HG03280 (cell line): ENCODE measurements around the gene PTS.
"Not testable (repeated sequence)": the region's sequence is repeated elsewhere in the genome, so short reads cannot be mapped to it uniquely, and the experiment has no call there.

ENCODE experiments used
- ATAC-seq: cut with Tn5 transposase; IDR thresholded peaks from one replicate; pipeline ENCODE4 v1.9.1; 2021; ENCODE audit warnings: mild to moderate bottlenecking, moderate library complexity; ENCODE audit not compliant: unreplicated experiment

Gene PTS

DNA sequence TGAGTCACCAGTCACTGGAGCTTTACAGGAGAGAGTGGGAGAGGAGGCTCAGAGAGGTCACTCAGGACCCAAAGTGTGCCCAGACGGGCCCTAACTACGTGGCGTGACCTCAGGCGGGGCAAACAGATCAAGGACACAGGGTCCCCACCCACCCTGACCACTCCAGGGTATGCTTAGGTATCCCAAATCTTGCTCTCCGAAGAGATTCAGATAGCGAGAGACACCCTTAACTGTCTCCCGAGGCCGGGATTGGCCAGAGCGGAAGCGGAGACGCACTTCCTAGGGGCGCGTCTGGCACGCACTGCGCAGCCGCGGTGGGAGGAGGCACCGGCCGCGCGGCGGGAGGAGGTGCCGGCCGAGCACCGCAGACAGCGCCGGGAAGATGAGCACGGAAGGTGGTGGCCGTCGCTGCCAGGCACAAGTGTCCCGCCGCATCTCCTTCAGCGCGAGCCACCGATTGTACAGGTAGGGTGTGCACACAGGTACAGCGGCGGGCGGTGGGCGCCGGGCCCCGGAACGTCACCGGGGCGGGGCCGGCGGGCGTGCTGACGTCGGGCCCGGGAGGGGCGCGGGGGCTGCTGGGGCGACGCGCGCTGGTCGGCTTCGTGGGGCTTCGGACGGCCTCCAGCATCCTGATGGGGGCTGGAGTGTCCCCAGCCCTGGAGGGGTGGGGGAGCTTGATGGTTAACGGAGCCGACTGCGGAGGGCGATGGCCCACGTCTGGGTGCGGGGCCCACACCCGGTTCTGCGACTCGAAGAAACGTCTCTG lies at the start of gene PTS:
Gene PTS, plus strand, starts transcription at position 367 of the 769 bp plus-strand sequence. Its CDS starts 16 bp downstream, at position 383.
- peak; percentile 98 for ATAC-seq

DNA sequence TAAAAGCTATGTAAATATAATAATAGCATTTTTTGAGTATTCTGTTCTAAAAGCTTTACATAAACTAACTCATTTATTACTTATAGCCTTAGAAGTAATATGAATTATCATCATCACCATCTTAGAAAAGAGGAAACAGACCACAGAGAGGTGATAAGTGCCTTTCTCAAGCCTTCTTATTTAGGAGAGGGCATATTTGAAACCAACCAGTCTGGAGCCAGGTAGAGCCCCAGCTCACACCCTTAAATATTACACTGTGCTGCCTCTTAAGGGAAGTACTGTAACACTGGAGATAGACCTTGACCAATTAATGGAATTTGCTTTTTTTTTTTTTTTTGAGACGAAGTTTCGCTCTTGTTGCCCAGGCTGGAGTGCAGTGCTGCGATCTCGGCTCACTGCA lies 48.6 kb upstream of the PTS start:
- no peak for ATAC-seq

DNA sequence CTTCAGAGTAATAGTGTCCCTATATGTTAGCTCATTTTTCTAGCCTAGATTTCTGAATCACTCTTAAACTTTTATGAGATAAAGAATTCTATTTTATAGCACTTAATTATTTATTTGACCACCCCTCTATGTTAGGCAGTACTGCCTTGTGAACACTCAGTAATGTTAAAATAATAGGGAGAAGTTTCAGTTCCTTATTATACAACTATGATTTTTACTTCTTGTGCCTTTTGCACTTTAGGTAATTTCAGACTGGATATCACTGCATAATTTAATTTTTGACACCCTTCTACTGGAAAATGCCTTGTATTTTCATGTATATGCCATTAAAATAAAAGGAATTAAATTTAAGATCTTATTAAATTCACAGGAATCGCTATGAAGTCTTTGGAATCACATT lies 47.8 kb upstream of the PTS start:
- no peak for ATAC-seq

DNA sequence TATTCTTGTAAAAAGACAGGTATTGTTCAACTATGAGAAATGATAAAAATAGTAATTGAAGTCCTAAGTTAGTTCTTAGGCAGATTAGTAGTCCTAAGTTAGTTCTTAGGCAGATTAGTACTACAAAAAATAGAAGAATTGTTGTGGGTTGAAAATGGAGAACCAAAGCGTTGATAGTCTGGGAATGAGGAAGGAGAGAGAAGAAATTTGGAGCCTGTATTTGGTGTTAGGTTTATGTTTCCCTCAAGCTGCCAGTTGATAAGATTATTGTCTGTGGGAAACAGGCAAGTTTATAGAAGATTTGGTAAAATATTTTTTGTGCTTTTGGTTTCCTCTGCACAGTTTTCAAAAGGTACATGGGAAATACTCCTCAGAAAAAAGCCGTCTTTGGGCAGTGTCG lies 47.3 kb upstream of the PTS start:
- no peak for ATAC-seq

DNA sequence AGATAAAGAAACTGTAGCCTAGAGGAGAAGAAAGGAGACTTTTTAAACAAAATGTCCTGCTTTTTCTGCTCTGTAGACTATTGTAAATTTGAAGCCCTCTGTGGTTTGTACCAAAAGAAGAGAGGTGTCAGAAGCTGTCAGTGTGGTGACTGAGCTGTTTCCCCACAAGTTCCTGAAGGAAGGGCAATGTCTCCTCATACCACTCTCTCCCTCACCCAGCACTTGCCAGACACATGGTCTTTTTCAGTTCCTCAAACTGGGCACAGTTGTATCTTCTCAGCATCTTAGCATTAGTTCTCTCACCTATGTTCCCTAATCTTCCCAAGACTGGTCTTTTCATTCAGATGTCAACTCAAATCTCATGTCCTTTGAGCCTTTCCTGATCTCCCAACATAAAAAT lies 46.6 kb upstream of the PTS start:
- ATAC-seq = no peak

DNA sequence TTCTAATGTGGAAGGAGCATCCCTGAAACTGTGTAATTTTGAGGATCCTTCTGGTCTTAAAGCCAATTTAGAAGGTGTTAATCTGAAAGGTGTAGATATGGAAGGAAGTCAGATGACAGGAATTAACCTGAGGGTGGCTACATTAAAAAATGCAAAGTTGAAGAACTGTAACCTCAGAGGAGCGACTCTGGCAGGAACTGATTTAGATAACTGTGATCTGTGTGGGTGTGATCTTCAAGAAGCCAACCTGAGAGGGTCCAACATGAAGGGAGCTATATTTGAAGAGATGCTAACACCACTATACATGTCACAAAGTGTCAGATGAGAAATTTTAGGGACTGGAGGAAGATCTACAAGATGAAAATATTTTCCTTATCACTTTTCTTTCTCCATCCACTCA lies 43.4 kb upstream of the PTS start:
- no peak for ATAC-seq

DNA sequence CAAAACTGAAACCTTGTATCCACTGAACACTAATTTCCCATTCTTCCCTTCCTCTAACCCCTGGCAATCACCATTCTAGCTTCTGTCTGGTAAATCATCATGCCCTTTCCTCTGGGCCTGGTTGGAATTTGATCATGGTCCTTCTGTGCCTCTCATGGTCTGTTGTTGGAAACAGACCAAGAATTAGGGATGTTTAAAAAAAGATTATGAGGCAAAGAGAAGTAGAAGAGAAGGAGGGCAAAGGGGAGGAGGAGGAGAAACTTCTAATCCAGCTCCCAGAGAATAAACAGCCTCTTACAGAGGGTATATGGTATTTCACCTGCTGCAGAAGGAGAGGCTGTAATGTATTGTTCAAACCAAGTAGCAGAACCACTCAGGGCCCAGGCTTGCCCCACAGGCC lies 40.3 kb upstream of the PTS start:
- ATAC-seq = no peak

DNA sequence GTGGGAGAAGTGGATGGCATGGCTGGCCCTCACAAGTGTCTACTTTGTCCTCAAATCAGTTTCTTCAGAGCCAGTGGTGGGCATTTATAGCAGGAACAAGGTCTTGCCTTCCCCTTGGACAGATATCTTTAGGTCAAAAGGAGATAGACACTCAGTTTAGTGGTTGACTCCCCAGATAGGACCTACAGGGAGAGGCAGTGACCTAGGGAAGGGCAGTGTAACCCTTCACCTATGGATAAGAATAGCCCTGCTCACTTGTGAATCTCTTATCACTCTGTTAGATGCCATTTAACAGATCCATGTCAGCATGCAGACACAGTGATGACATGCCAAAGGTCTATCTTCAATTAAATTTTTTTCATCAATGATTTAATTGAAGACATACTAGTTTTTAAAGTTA lies 39.9 kb upstream of the PTS start:
- ATAC-seq = no peak

DNA sequence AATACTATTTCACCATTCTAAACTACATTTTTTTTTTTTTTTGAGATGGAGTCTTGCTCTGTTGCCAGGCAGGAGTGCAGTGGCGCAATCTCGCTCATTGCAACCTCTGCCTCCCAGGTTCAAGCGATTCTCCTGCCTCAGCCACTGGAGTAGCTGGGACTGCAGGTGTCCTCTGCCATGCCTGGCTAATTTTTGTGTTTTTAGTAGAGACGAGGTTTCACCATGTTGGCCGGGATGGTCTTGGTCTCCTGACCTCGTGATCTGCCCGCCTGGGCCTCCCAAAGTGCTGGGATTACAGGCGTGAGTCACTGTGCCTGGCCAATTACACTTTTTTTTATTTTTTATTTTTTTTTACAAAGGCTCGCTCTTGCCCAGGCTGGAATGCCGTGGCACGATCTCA lies 31.1 kb upstream of the PTS start:
- ATAC-seq = not testable (repeated sequence)

DNA sequence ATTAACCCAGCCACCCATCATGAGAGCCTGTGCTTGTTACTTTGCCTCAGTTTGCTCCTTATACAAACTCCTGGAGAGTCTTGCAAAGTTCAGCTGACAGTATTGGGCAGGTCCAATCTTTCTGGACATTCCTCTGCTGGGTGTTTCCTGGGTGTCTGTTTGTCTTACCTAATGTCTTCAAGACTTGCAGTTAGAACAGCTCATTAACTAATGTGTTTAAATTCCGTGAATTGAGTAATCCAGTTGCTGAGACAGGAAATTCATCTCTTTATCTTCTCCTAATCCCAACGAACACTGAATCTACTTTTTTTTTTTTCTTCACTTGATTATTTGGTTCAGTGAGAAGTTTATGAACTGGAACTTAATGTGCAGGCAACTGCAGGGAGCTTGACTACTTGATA lies 30.3 kb upstream of the PTS start:
- ATAC-seq = no peak

DNA sequence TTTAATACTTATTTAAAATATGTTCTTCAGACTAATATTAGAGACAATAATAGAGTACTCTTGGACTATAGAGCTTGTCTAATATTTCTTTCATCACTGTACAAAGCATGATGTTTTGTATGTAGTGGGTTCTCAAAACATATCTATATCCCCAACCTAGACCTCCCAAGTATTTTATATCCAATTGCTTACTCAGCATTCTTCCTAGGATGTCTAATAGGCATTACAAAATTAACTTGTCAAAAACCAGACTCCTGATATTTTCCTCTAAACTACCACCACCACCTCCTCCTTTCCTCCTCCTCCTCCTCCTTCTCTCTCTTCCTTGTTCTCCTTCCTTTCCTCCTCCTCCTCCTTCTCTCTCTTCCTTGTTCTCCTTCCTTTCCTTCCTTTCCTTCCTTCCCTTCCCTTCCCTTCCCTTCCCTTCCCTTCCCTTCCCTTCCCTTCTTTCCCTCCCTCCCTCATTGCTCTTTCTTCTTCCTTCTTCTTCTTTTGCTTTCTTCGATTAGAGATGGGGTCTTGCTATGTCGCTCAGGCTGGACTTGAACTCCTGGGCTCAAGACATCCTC lies 29.6 kb upstream of the PTS start:
- ATAC-seq = no peak

DNA sequence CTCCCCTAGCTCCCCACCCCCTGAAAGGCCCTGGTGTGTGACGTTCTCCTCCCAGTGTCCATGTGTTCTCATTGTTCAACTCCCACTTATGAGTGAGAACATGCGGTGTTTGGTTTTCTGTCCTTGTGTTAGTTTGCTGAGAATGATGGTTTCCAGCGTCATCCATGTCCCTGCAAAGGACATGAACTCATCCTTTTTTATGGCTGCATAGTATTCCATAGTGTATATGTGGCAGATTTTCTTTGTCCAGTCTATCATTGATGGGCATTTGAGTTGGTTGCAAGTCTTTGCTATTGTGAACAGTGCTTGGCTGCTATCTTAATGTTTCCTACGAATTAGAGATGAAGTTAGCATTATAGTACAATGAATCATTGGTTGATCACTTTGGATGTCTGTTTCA lies 27.1 kb upstream of the PTS start:
- ATAC-seq = not testable (repeated sequence)

DNA sequence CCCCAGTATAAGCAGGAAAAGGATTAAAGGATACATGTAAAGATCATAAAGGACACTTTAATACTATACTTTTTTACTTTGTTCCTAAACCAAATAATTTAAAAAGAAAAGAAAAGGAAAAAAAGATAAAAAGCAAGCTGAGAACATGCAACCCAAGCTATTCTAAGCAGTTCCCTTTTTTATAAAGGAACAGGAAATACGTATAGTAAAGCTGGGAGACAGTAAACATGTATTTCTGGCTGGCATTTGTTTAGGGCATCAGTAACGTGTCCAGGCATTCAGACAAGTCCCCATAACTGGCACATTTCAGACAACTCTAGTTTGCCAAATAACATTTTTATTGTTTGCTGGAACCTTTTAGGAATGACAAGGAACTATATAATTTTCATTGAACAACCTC lies 26.0 kb upstream of the PTS start:
- ATAC-seq = no peak

DNA sequence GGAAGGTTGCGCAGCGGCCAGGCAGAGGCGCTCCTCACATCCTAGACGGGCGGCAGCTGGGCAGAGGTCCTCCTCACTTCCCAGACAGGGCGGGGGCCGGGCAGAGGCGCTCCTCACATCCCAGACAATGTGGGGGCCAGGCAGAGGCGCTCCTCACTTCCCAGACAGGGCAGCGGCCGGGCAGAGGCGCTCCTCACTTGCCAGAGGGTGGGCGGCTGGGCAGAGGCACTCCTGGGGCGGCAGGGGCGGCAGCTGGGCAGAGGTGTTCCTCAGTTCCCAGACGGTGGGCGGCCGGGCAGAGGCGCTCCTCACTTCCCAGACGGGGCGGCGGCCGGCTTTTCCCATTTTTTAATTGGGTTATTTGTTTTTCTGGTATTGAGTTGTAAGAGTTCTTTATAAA lies 20.2 kb upstream of the PTS start:
- ATAC-seq = no peak

DNA sequence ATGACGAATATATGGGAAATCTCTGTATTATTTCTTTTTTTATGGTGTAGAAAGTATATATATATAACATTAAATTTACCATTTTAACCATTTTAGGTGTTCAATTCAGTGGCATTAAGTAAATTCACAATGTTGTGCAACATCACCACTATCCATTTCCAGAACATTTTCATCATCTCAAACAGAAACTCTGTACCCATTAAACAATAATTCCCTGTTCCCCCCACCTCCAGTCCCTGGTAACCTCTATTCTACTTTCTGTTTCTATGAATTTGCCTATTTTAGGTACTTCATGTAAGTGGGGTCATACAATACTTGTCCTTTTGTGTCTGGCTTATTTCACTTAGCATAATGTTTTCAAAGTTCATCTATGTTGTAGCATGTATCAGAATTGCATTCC lies 15.3 kb upstream of the PTS start:
- ATAC-seq = no peak

DNA sequence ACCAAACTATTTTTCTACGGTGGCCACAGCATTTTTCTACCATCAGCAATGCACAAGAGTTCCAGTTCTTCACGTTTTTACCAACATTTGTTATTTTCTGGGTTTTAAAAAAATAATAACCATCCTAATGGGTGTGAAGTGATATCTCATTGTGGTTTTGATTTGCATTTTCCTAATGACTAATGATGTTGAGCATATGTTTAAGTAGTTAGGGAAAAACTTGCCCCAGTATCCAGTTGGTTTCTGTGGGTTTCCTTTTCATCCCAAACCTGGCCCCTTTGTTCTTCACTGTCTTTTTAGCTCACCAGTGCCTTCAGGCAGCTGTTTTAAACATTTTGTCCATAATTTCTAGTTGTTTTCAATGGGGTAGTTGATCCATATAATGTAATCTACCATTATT lies 14.7 kb upstream of the PTS start:
- ATAC-seq = no peak

DNA sequence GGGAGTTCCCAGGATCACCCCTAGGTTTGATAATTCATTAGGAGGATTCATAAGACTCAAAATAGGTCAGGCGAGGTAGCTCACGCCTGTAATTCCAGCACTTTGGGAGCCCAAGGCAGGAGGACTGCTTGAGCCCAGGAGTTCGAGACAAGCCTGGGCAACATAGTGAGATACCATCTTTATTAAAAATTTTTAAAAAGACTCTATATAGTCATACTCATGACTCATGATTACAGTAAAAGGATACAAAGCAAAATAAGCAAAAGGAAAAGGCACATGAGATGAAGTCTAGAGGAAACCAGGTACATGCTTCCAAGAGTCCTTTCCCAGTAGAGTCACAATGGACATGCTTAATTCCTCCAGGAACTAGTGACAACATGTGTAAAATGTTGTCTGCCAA lies 13.9 kb upstream of the PTS start:
- ATAC-seq = no peak

DNA sequence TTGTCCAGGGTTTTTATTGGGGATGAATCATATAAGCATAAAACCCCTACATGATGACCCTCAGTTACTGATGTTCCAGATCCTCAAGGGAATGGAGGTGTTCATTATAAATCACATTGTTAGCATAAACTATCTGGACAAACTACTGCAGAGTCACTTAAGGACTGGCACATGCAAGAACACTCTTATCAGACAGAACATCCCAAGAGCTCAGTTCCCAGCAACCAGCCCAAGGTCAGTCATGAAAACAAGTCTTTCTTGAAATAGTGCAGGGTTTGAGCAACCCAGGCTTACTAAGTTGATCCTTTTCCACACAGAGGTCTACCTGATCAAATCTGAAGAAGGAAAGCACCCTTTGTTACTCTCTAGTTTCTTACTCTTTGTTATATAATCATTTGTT lies 13.5 kb upstream of the PTS start:
- ATAC-seq = no peak

DNA sequence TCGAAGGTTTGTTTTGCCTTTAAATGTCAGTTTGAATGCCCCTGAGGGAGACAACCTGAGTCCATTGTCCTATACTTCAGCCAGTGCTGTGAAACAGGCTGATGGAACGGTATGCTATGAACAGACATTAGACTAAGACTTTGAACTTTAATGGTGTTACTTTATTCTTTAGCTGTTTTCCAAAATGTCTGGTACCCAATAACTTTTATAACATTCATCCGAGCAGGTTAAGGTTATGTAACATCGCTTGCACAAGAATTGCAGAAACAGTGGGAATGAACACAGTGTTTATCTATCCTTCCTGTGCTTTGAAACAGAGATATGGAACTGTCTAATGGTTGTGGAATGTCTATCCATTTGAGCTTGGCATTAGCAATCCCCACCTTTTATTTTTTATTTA lies 12.5 kb upstream of the PTS start:
- ATAC-seq = no peak

DNA sequence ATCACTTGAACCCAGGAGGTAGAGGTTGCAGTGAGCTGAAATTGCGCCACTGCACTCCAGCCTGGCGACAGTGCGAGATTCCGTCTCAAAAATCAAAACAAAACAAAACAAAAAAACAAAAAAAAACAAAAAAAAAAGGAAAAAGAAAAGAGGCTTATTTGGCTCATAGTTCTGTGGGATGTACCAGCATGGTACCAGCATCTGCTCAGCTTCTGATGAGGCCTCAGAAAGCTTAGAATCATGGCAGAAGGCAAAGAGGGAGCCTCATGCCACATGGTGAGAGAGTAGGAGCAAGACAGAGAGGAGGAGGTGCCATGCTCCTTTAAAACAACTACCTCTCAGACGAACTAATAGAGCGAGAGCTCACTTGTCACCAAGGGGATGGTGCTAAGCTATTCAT lies 10.6 kb upstream of the PTS start:
- ATAC-seq = no peak

DNA sequence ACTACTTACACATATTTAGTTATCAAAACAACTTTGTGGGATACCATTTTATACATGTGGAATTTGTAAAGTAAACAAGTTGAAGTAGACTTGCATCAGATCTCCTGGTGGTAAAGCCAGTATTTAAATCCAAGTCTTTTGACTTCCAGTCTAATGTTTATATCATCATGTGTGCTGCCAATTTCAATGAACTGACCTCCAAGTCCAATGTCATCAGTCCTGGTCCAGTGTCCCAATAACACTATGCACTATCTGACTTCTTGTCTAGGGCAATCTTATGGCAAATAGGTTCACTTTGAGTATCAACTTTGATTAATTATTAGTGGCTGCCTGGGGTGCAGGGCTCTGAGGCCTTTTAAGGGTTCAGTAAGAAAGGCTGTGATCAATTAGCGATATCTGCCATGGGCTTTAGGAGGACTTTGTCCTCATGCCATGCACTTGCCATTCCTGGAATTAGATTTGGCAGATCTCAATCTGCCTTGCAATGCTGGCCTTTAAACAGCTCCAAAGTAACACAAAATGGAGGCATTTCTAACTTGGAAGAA lies 9.6 kb upstream of the PTS start:
- ATAC-seq = no peak

DNA sequence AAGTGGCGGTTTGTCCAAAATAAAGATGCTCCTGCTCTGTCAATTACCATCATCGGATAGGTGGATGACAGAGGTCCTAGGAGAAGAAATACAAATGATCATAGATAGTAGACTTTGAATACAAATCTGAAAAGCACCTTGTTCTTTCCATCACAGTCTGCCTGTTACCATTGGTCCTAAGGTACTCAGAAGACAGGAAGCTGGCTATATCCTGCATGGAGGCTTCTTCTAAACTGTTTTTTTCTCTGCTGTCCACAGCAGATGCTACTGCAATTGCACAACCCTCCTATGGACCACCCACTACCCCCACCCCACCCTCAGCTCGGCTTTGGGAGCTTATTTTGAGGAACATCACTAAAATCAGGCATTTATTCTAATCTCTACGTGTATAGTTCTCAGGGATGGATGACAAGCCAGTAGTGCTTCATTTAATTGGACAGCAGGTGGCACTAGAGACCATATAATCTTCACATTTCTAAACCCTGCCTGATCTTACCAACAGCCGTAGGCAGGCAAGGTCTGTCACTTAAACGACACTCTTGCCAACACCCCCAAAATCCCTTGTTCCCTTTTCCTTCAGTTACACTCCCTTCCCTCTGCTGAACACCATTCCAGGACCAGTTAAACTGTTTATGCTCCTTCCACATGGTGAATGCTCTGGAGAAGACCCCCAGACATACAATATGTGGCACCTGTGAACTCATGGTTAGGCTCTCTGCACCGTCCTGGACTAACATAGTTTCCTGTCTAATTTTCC lies 6.6 kb upstream of the PTS start:
- peak; percentile 95 for ATAC-seq
